ENCODE measurements around the gene BCORL1. TPM values are rescaled to one million over a fixed set of nuclear protein-coding genes. Genes with fewer than 3 reads are reported as not detected.
A peak's percentile ranks its signal among the peaks of the same experiment; 100 is the strongest.

BCORL1 gene
- total RNA-seq, 1 donor: 1.4 TPM

- H3K27ac ChIP-seq (ENCODE audit: low read depth, low read length): no peak overlapping the region
- H3K4me3 ChIP-seq (ENCODE audit: insufficient read depth, low read length): no peak overlapping the region
- H3K4me1 ChIP-seq (ENCODE audit: insufficient read depth, low read length): no peaks in the 10 kb centered on the region
- H3K9me3 ChIP-seq (ENCODE audit: low read depth, low read length): no peaks in the 10 kb centered on the region
- no peak overlapping the region for H2AFZ ChIP-seq (ENCODE audit: low read length)
- TF ChIP-seq CTCF (IDR thresholded peaks at IDR 0.05; ENCODE audit: extremely low read depth, low read depth, low read length): no peak
- H3K79me2 ChIP-seq (ENCODE audit: insufficient read depth, low read length): no peaks in the 10 kb centered on the region
- H3K27me3 ChIP-seq (ENCODE audit: insufficient read depth, low read length): peaks cover 3% of the 10 kb centered on the region
- H3K36me3 ChIP-seq (ENCODE audit: insufficient read depth, low read length): peaks cover 7% of the 10 kb centered on the region
- peak; percentile 43 for DNase-seq (ENCODE audit: insufficient read length, low spot score, missing footprints)
- H3K4me2 ChIP-seq (ENCODE audit: insufficient read depth, low read length): no peak overlapping the region
- H4K20me1 ChIP-seq (ENCODE audit: insufficient read depth, low read length): no peaks in the 10 kb centered on the region
Measured at GRCh38 chrX:130053236-130053635, 70.8 kb downstream of the BCORL1 start.

- Histone ChIP-seq H3K27ac (ENCODE audit: low read depth, low read length) (no peak overlapping the region), H3K4me1 (ENCODE audit: insufficient read depth, low read length) (no peaks in the 10 kb centered on the region)
Measured at GRCh38 chrX:130055103-130055502, 72.7 kb downstream of the BCORL1 start.

GRCh38 chrX:130055899-130056298 lies 73.5 kb downstream of the BCORL1 start:
- no peaks in the 10 kb centered on the region for H3K9me3 ChIP-seq (ENCODE audit: low read depth, low read length)
- H3K79me2 ChIP-seq (ENCODE audit: insufficient read depth, low read length): no peaks in the 10 kb centered on the region
- no peak for TF ChIP-seq CTCF (IDR thresholded peaks at IDR 0.05; ENCODE audit: extremely low read depth, low read depth, low read length)
- no peak overlapping the region for H3K4me2 ChIP-seq (ENCODE audit: insufficient read depth, low read length)
- peaks cover 7% of the 10 kb centered on the region for H3K36me3 ChIP-seq (ENCODE audit: insufficient read depth, low read length)
- no peak for DNase-seq (ENCODE audit: insufficient read length, low spot score, missing footprints)
- no peaks in the 10 kb centered on the region for H3K4me1 ChIP-seq (ENCODE audit: insufficient read depth, low read length)
- no peak overlapping the region for H3K27ac ChIP-seq (ENCODE audit: low read depth, low read length)
- no peak overlapping the region for H3K4me3 ChIP-seq (ENCODE audit: insufficient read depth, low read length)
- H2AFZ ChIP-seq (ENCODE audit: low read length): no peak overlapping the region
- H3K27me3 ChIP-seq (ENCODE audit: insufficient read depth, low read length): peaks cover 3% of the 10 kb centered on the region
- no peaks in the 10 kb centered on the region for H4K20me1 ChIP-seq (ENCODE audit: insufficient read depth, low read length)

More at GRCh38 chrX:130055103-130055502, 72.7 kb downstream of the BCORL1 start:
- Histone ChIP-seq H3K79me2 (ENCODE audit: insufficient read depth, low read length) (no peaks in the 10 kb centered on the region), H3K27me3 (ENCODE audit: insufficient read depth, low read length) (peaks cover 3% of the 10 kb centered on the region), H3K4me2 (ENCODE audit: insufficient read depth, low read length) (no peak overlapping the region), H3K36me3 (ENCODE audit: insufficient read depth, low read length) (peaks cover 7% of the 10 kb centered on the region), H3K4me3 (ENCODE audit: insufficient read depth, low read length) (no peak overlapping the region), H3K9me3 (ENCODE audit: low read depth, low read length) (no peaks in the 10 kb centered on the region), H2AFZ (ENCODE audit: low read length) (no peak overlapping the region), H4K20me1 (ENCODE audit: insufficient read depth, low read length) (no peaks in the 10 kb centered on the region)
- peak; percentile 93 for DNase-seq (ENCODE audit: insufficient read length, low spot score, missing footprints)
- TF ChIP-seq CTCF (IDR thresholded peaks at IDR 0.05; ENCODE audit: extremely low read depth, low read depth, low read length): no peak

- no peaks in the 10 kb centered on the region for H3K9me3 ChIP-seq (ENCODE audit: low read depth, low read length)
Measured at GRCh38 chrX:130057209-130057608, 74.8 kb downstream of the BCORL1 start.

More at GRCh38 chrX:130057209-130057608, 74.8 kb downstream of the BCORL1 start:
- Histone ChIP-seq H3K27me3 (ENCODE audit: insufficient read depth, low read length) (peaks cover under 1% of the 10 kb centered on the region), H3K36me3 (ENCODE audit: insufficient read depth, low read length) (peaks cover 7% of the 10 kb centered on the region), H4K20me1 (ENCODE audit: insufficient read depth, low read length) (no peaks in the 10 kb centered on the region), H3K4me2 (ENCODE audit: insufficient read depth, low read length) (no peak overlapping the region), H3K4me3 (ENCODE audit: insufficient read depth, low read length) (no peak overlapping the region), H2AFZ (ENCODE audit: low read length) (no peak overlapping the region), H3K79me2 (ENCODE audit: insufficient read depth, low read length) (no peaks in the 10 kb centered on the region), H3K4me1 (ENCODE audit: insufficient read depth, low read length) (no peaks in the 10 kb centered on the region), H3K27ac (ENCODE audit: low read depth, low read length) (no peak overlapping the region)
- DNase-seq (ENCODE audit: insufficient read length, low spot score, missing footprints): no peak
- TF ChIP-seq CTCF (IDR thresholded peaks at IDR 0.05; ENCODE audit: extremely low read depth, low read depth, low read length): no peak

Data from osteoblast (primary cell).